H7 (cell line): ENCODE data around the gene KRT82. TPM values are rescaled to one million over a fixed set of nuclear protein-coding genes. Genes with fewer than 3 reads are reported as not detected.

Source experiments
- DNase-seq: peaks from one replicate; pipeline ENCODE4 v3.0.0; 2012
- H3K27me3 ChIP-seq: 2 replicates; pipeline ENCODE4 v1.6.0; 2011; ENCODE audit warnings: mild to moderate bottlenecking, low read length; ENCODE audit not compliant: control insufficient read depth, insufficient read depth
- H3K36me3 ChIP-seq: replicated peaks from 2 replicates; pipeline ENCODE4 v1.5.1; 2011; ENCODE audit warnings: low read length; ENCODE audit not compliant: control insufficient read depth, insufficient read depth
- H3K4me3 ChIP-seq: 2 replicates; pipeline ENCODE4 v1.5.1; 2011; ENCODE audit warnings: low read depth, mild to moderate bottlenecking, control low read depth, low read length, moderate library complexity; ENCODE audit not compliant: insufficient read depth
- total RNA-seq: library from RNA; depleted of rRNA; stranded (reverse); fragments of >200 nt; shearing (Covaris generic); gene quantifications from 2 replicates; pipeline ENCODE4 v1.2.3, GENCODE V29; 2014

Gene KRT82
- total RNA-seq, 1 experiment from 2014 or later = not detected

- Histone ChIP-seq H3K27me3 (no peaks in the 10 kb centered on the region; the same call in 1 of the 2 replicates), H3K36me3 (no peaks in the 10 kb centered on the region), H3K4me3 (no peak overlapping the region)
- DNase-seq = no peak
Observed at GRCh38 chr12:52439845-52440244, 33.7 kb upstream of the KRT82 start.

- Histone ChIP-seq H3K4me3 (no peak overlapping the region), H3K36me3 (no peaks in the 10 kb centered on the region), H3K27me3 (no peaks in the 10 kb centered on the region; the same call in 1 of the 2 replicates)
- DNase-seq = no peak
Observed at GRCh38 chr12:52439420-52439819, 33.3 kb upstream of the KRT82 start.

- no peaks in the 10 kb centered on the region for H3K36me3 ChIP-seq
- no peaks in the 10 kb centered on the region; the same call in 1 of the 2 replicates for H3K27me3 ChIP-seq
- DNase-seq = no peak
- no peak overlapping the region for H3K4me3 ChIP-seq
Observed at GRCh38 chr12:52438305-52439301, 32.5 kb upstream of the KRT82 start.

GRCh38 chr12:52437508-52437907 is 31.4 kb upstream of the KRT82 start:
- no peak for DNase-seq
- Histone ChIP-seq H3K36me3 (no peaks in the 10 kb centered on the region), H3K27me3 (no peaks in the 10 kb centered on the region; the same call in 1 of the 2 replicates)

GRCh38 chr12:52436828-52437474 is 30.8 kb upstream of the KRT82 start:
- no peak for DNase-seq
- Histone ChIP-seq H3K4me3 (no peak overlapping the region), H3K27me3 (no peaks in the 10 kb centered on the region; the same call in 1 of the 2 replicates), H3K36me3 (no peaks in the 10 kb centered on the region)

More at GRCh38 chr12:52437508-52437907, 31.4 kb upstream of the KRT82 start:
- no peak overlapping the region for H3K4me3 ChIP-seq

GRCh38 chr12:52436000-52436827 is 30.1 kb upstream of the KRT82 start:
- H3K36me3 ChIP-seq = no peaks in the 10 kb centered on the region
- no peak overlapping the region for H3K4me3 ChIP-seq
- H3K27me3 ChIP-seq = no peaks in the 10 kb centered on the region; the same call in 1 of the 2 replicates
- DNase-seq = no peak

GRCh38 chr12:52435659-52435999 is 29.5 kb upstream of the KRT82 start:
- DNase-seq = no peak
- H3K36me3 ChIP-seq = no peaks in the 10 kb centered on the region
- H3K4me3 ChIP-seq = no peak overlapping the region
- no peaks in the 10 kb centered on the region; the same call in 1 of the 2 replicates for H3K27me3 ChIP-seq

- no peak for DNase-seq
- Histone ChIP-seq H3K27me3 (no peaks in the 10 kb centered on the region; the same call in 1 of the 2 replicates), H3K4me3 (no peak overlapping the region), H3K36me3 (no peaks in the 10 kb centered on the region)
Observed at GRCh38 chr12:52434760-52435530, 28.8 kb upstream of the KRT82 start.

GRCh38 chr12:52434081-52434733 is 28.1 kb upstream of the KRT82 start, which contains the start of gene KRT75:
Gene KRT75 (minus strand): TSS chr12:52434371. CDS start chr12:52434304, 67 bp downstream.
- Histone ChIP-seq H3K4me3 (no peak within 1 kb of the TSS), H3K27me3 (no peaks in the 10 kb centered on the region; the same call in 1 of the 2 replicates), H3K36me3 (no peaks in the 10 kb centered on the region)
- DNase-seq = no peak

GRCh38 chr12:52433501-52434080 is 27.5 kb upstream of the KRT82 start:
- DNase-seq = no peak
- no peak overlapping the region for H3K4me3 ChIP-seq

GRCh38 chr12:52432559-52433207 is 26.5 kb upstream of the KRT82 start:
- Histone ChIP-seq H3K36me3 (no peaks in the 10 kb centered on the region), H3K4me3 (no peak overlapping the region), H3K27me3 (no peaks in the 10 kb centered on the region)
- no peak for DNase-seq

More at GRCh38 chr12:52433501-52434080, 27.5 kb upstream of the KRT82 start:
- no peaks in the 10 kb centered on the region for H3K27me3 ChIP-seq
- H3K36me3 ChIP-seq = no peaks in the 10 kb centered on the region

- Histone ChIP-seq H3K36me3 (no peaks in the 10 kb centered on the region), H3K27me3 (no peaks in the 10 kb centered on the region), H3K4me3 (no peak overlapping the region)
- DNase-seq = no peak
Observed at GRCh38 chr12:52428121-52428520, 22.0 kb upstream of the KRT82 start.
